NCI-H82 treated with DMSO at 0.1 percent for 48 hours (cell line): ENCODE measurements around the gene TSPO2.
A peak's percentile ranks its signal among the peaks of the same experiment; 100 is the strongest.
"Not testable (repeated sequence)": the region's sequence is repeated elsewhere in the genome, so short reads cannot be mapped to it uniquely, and the experiment has no call there.

Source experiments
- DNase-seq: peaks from one replicate; lab custom pipeline; 2025; ENCODE audit not compliant: unreplicated experiment; lab: John Stamatoyannopoulos, UW

The TSPO2 gene, protein sequence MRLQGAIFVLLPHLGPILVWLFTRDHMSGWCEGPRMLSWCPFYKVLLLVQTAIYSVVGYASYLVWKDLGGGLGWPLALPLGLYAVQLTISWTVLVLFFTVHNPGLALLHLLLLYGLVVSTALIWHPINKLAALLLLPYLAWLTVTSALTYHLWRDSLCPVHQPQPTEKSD

DNA sequence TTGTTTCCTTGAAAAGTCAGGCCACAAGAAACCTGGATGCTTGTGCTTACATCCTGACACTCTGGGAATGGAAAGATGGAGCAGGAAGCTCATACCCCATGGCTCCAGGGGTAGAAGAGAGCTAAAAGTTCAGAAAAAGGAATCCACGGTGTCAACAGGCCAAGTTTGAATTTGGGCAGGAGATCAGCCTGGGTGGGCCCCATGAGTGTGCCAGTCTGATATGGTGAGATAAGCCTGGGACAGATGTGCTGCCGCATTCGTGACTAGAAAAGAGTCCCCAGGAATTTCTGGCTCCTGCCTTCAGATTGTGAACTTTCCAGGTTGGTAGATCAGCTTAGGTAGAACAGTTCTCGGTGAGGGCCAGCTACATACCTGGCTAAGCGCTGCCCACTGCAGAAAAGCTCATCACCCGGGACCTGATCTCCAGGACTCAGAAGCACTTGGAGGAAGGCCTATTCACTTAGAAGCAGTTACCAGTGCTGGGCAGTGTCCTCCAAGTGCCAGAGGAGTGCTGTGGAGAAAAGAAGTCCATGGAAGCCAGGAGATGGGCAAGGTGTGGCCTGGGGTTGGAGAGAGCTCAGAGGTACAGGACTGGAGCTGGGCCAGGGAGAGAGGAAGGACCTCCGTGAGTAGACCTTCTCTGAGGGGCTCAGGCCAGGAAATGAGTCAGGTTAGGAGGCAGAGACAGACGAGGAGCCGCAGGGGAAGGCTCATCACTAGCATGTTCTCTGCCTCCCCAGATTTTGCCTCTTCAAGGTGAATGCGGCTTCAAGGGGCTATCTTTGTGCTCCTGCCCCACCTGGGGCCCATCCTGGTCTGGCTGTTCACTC is at the start of gene TSPO2:
TSS of gene TSPO2 (plus strand) at position 242 of the 830 bp plus-strand sequence. CDS start at position 761, 519 bp downstream.
- no peak for DNase-seq

- no peak for DNase-seq
Observed at GRCh38 chr6:40992746-40993145, 49.5 kb upstream of the TSPO2 start.

GRCh38 chr6:40996591-40997233 is 45.6 kb upstream of the TSPO2 start:
- DNase-seq = no peak

DNA sequence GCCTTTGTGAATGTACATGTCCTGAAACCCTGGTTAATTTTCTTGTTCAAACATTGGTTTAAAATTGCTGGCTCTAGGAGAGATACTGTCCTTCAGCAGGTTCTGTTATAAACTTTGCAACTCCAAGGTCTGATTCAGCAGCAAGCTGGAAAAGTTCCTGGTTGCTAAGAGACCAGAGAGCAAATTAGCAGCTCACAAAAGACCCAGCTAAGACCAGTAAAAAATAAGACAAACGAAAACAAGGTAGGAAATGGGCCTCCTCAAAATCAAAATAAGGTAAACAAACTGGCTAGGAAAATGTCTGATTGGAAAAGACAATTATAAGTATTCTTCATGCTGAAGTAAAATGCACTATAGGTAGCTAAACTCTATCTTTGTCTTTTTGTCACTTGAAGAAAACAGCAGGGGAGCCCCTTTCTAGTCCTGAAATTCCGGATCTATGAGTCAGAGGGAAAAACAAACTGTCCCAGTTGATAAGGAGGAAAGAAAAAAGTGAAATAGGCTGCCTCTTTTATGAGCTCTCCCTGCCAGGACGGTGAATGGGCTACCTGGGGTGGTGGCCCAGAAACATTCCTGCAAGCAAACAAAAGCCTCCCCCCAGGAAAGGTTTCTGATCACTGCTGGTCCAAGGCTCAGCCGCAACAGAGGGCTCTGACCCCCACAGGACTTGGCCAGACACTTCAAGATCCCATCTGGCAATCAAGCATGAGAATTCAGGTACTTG is 44.9 kb upstream of the TSPO2 start:
- DNase-seq = no peak

- no peak for DNase-seq
Observed at GRCh38 chr6:40998661-40999060, 43.6 kb upstream of the TSPO2 start.

DNA sequence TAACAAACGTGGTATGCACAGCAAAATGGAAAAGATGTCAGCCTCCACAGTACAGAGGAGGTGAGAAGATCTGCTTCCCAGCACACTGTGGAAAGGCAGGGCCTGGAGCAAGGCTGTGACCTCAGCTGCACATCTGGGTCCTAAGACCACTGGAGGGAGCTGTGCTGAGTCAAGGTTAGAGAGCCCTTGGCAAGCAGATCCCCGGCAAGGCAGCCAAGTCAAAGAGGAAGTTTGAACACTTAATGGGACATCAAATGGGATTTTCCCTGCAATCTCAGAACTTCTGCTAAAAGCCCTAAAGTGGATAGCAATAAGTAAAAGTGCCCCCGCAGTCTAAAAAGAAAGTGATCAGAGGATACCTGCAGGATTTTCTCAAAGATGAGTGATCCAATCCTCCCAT is 42.7 kb upstream of the TSPO2 start:
- DNase-seq = no peak

GRCh38 chr6:41000248-41000647 is 42.0 kb upstream of the TSPO2 start:
- no peak for DNase-seq

GRCh38 chr6:41002168-41002567 is 40.1 kb upstream of the TSPO2 start:
- DNase-seq = no peak

DNA sequence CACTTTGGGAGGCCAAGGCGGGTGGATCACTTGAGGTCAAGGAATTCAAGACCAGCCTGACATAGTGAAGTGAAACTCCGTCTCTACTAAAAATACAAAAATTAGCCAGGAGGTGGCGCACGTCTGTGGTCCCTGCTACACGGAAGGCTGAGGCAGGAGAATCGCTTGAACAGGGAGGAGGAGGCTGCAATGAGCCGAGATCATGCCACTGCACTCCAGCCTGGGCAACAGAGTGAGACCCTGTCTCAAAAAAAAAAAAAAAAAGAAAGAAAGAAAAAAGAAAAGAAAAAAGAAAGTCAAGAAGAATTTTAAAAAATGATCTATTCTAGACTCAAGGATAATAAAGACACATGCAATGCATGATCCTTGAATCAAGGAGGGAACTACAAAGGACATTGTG is 36.0 kb upstream of the TSPO2 start:
- peak; percentile 37 for DNase-seq

- DNase-seq = not testable (repeated sequence)
Observed at GRCh38 chr6:41006980-41007379, 35.3 kb upstream of the TSPO2 start.

GRCh38 chr6:41008011-41008410 is 34.3 kb upstream of the TSPO2 start:
- DNase-seq = no peak

GRCh38 chr6:41009669-41010068 is 32.6 kb upstream of the TSPO2 start:
- DNase-seq = no peak

DNA sequence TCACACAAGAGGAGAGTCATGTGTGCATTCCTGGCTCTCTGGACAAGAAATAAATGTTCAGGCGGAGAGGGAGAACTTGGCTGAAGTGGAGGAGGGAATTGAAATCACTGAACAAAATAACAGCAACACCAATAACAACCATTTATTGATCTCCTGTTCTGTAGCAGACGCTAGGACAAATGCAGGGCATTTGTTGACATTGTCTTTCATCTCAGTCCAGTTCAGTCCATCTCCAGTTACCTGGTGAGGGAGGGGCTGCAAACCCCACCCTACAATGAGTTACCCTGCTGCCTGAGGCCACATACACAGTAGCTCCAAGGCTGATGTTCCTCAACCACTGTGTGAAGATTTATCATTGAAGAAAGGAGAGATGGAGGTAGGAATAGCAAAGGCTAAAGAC is 30.6 kb upstream of the TSPO2 start:
- DNase-seq = no peak

DNA sequence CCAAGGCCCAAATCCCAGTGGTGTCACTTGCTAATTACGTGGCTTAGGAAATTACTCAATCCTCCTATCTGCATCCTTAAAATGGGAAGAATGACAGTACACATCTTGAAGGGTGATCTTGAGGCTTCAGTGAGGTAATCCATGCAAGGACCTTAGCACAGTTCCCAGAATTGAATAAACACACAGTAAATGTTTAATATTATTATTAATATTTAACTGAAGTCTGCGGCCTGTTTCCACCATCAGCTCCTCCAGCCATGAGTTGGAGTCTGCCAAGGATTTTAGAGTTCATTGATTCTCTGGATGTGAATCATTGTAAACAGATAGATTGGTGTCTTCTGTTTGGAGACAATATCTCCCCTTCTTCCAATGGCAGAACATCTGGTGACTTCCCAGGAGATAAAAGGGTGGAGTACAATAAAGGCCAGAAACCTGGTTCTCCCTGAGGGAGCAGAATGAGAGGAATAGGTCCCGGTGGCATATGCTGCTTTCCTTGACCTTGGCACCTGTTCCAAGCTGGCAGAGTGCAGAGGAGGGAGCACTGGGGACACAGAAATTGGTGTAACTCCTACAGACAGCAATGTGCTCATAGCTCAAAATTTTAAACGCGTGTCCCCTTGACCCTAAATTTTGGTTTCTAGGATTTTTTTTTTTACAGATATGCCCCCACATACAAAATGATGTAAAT is 28.7 kb upstream of the TSPO2 start:
- no peak for DNase-seq

DNA sequence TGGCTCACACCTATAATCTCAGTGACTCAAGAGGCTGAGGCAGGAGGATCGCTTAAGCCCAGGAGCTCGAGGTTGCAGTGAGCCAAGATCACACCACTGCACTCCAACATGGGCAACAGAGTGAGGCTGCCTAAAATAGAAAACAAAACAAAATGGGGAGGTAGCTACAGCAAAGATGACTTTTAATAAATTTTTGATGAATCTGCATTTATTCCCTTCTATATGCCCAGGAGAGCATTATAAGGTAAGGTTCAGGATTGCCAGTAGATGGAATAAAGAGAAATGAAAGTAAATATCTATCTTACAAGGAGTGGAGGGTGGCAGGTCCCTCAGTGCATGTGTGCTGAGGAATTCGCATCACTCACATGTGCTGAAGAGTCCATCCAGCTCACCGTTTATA is 27.5 kb upstream of the TSPO2 start:
- DNase-seq = no peak

DNA sequence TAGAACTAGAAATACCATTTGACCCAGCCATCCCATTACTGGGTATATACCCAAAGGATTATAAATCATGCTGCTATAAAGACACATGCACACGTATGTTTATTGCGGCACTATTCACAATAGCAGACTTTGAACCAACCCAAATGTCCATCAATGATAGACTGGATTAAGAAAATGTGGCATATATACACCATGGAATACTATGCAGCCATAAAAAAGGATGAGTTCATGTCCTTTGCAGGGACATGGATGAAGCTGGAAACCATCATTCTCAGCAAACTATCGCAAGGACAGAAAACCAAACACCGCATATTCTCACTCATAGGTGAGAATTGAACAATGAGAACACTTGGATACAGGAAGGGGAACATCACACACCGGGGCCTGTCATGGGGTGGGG is 26.4 kb upstream of the TSPO2 start:
- not testable (repeated sequence) for DNase-seq

DNA sequence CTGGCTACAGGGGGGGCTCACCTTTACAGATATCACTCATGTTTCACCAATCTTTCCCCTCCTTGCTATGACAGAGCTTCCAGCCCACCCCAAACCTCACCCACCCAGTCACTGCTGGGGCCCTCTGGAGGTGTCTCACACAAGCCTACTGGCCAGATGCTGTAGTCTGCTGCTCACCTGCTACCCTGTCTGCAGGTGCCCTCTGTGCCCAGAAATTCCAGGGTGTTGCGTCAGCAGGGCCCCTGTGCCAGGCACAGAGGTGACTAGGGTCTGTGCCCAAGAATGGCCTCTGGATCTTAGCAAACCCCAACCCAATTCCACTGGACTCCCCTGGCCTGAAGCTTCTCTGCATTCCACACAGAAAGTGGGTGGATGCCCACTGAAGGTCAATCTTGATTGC is 24.6 kb upstream of the TSPO2 start:
- DNase-seq = no peak

DNA sequence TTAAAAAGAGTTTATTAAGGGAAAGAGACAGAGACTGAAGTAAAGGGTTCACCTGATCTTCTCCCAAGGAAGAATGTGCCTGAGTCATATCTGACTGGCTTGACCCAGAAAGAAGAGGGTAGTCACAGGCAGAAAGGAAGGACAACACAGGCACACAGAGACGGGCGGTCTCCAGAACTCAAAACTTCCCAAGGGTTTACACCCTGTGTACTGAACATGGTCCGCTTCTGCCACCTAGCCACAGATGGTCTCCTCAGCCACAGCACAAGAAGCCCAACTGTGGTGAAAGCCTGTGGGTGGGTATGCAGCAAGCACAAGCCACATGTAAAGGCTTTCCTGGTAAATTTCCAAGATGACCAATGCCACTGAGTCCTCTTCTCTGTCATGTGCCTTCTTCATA is 20.4 kb upstream of the TSPO2 start:
- DNase-seq = no peak

- DNase-seq = no peak
Observed at GRCh38 chr6:41022294-41022693, 20.0 kb upstream of the TSPO2 start.

- DNase-seq = no peak
Observed at GRCh38 chr6:41023114-41023513, 19.2 kb upstream of the TSPO2 start.

DNA sequence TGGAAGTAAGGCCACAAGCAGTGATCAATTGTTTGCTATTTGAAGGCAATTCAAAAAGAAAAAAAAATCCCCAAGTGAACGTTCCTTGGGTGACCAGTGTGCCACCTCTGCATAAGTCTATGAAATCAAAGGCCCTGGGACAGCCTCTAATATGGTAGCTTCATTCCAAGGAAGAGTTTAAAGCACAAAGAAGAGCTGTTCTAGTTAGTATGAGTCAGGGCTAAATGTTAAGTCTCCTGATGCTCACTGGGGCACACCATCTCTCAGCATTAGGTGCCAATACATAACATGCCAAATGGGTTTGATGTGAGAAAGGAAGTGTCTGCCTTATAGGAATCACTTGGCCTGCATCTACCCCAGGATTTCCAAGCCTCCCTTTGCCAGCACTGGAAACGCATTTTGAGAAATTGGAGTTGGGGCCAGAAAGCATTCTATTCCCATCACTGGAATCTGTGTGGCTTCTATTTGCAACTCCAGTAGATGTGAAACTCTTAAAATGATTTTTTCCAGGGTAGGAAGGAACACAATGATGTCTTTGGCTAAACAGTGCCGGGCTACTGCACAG is 16.2 kb upstream of the TSPO2 start:
- no peak for DNase-seq
